Inferior parietal cortex (tissue), 1 donor: ENCODE data around the gene TRIP6.
"Not testable (repeated sequence)": the region's sequence is repeated elsewhere in the genome, so short reads cannot be mapped to it uniquely, and the experiment has no call there.

Experiments used
- DNase-seq: peaks from one replicate; pipeline ENCODE4 v3.0.0-alpha.2; 2016; ENCODE audit errors: extremely low spot score

TRIP6 gene

DNA sequence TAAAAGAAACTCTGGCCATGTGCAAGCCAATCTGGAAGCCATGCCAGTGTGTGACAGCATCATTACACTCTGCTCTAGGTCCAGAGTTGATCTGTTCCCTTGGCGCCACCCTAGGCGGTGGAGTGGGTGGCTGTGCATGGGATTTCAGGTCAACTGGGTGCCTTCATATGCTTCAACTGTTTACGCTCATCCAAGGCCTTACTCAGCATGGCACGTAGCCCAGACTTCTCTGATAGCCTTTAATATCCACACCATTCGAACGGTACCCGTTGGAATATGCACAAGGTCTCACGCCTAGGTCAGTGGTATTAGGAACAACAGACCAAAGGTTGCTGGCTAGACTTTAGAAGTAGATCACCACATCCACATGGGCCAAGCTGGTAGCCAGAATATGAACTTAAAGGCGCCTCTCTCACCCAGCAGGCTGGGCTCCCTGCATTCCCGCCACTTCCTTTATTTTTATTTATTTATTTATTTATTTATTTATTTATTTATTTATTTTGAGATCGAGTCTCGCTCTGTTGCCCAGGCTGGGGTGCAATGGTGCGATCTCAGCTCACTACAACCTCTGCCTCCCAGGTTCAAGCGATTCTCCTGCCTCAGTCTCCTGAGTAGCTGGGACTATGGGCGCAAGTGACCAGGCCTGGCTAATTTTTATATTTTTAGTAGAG, 47.2 kb downstream of the TRIP6 start:
- DNase-seq, result no peak

DNA sequence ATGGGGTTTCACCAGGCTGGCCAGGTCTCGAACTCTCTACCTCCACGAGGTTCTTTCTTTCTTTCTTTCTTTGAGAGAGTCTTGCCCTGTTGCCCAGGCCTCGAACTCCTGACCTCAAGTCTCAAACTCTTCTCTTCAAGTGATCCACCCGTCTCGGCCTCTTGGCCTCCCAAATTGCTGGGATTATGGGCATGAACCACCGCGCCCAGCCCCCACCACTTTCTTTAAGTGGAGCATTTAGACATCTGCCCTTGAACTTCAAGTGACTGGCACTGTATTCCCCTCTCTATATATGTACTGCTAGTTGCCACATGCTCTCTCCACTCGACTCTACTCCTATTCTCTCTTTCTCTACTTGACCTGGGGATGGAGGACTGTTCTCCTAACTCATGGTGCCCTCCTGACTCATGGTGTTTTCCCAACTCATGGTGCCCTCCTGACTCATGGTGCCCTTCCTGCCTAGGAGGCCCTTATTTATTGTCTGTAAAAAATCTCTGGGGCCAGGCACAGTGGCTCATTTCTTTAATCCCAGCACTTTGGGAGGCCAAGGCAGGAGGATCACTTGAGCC, 47.8 kb downstream of the TRIP6 start:
- no peak for DNase-seq

DNA sequence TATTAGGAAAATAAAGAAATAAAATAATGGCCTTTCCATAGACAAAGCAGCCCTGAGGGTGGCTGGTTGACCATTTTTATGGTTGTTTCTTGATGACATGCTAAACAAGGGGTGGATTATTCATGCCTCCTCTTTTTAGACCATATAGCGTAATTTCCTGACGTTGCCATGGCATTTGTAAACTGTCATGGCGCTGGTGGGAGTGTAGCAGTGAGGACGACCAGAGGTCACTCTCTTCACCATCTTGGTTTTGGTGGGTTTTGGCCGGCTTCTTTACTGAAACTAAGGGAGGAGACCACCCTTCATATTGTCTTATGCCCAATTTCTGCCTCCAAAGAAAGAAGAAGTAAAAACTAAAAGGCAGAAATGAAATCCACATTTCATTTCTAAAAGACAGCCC, 52.1 kb downstream of the TRIP6 start:
- not testable (repeated sequence) for DNase-seq

DNA sequence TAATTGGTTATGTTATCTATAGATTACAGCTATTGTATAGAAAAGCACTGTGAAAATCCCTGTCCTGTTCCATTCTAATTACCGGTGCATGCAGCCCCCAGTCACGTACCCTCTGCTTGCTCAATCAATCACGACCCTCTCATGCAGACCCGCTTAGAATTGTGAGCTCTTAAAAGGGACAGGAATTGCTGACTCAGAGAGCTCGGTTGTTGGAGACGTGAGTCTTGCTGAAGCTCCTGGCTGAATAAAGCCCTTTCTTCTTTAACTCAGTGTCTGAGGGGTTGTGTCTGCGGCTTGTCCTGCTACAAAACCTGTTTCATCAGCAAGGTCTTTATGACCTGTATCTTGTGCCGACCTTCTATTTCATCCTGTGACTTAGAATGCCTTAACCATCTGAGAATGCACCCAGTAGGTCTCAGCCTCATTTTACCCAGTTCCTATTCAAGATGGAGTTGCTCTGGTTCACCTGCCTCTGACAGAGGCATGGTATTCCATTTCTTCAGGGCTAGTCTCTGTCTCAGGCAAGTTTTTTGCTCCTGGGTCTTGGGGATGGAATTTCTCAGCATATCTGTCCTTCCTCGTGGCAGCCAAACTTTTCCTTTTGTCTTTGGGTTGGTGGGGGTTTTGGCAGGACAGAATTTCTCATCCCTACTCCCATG, 52.7 kb downstream of the TRIP6 start:
- not testable (repeated sequence) for DNase-seq

DNA sequence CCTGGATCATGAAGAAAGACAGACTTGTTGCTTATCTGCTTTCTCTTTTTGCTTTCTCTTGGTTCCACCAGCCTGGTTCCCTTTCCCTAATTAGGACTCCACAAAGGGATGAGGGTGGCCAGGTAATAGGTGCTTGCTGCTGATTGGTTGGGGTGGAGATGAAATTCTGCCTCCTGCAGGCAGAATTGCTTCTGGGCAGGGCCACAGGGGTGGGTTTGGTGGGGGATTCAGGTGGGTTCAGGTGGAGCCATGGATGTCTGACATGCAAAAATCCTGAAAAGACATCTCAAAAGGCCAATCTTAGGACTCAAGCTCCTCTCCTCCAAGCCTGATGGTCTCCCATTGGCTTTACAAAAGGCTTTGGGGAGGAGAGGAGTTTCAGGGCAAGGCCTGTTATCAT, 53.9 kb downstream of the TRIP6 start:
- DNase-seq, result no peak
